ELF-1 (cell line): ENCODE data around the gene NBPF14.
"Not testable (repeated sequence)": the region's sequence is repeated elsewhere in the genome, so short reads cannot be mapped to it uniquely, and the experiment has no call there.

ENCODE experiments used
- DNase-seq: peaks from one replicate; pipeline ENCODE4 v3.0.0-alpha.2; 2016; ENCODE audit warnings: low read depth, low spot score

The NBPF14 gene, protein sequence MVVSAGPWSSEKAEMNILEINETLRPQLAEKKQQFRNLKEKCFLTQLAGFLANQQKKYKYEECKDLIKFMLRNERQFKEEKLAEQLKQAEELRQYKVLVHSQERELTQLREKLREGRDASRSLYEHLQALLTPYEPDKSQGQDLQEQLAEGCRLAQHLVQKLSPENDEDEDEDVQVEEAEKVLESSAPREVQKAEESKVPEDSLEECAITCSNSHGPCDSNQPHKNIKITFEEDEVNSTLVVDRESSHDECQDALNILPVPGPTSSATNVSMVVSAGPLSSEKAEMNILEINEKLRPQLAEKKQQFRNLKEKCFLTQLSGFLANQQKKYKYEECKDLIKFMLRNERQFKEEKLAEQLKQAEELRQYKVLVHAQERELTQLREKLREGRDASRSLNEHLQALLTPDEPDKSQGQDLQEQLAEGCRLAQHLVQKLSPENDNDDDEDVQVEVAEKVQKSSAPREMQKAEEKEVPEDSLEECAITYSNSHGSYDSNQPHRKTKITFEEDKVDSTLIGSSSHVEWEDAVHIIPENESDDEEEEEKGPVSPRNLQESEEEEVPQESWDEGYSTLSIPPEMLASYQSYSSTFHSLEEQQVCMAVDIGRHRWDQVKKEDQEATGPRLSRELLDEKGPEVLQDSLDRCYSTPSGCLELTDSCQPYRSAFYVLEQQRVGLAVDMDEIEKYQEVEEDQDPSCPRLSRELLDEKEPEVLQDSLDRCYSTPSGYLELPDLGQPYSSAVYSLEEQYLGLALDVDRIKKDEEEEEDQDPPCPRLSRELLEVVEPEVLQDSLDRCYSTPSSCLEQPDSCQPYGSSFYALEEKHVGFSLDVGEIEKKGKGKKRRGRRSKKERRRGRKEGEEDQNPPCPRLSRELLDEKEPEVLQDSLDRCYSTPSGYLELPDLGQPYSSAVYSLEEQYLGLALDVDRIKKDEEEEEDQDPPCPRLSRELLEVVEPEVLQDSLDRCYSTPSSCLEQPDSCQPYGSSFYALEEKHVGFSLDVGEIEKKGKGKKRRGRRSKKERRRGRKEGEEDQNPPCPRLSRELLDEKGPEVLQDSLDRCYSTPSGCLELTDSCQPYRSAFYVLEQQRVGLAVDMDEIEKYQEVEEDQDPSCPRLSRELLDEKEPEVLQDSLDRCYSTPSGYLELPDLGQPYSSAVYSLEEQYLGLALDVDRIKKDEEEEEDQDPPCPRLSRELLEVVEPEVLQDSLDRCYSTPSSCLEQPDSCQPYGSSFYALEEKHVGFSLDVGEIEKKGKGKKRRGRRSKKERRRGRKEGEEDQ (N-terminal part only)

DNA sequence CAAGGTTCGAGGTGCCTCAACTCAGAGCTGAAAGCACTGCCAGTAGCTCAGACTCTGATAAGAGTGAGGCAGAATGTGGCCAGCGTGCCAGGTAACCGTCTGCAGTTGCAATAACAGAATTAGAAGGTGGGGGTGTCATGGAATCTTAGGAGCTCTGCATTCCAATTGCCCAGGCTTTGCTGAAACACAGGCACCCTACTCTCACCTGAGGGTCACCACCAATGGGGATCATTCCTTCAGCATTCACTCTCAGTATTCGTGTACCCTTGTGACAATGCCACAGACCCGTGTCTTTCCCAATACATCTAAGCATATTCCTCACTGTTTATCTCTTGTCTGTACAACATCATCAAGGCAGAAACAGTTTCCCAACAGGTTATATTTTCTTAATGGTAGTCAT is at the start of gene NBPF14:
Gene NBPF14, minus strand, starts transcription at position 101 of the 400 bp plus-strand sequence. CDS start 294 bp downstream, outside the sequence.
- not testable (repeated sequence) for DNase-seq

DNA sequence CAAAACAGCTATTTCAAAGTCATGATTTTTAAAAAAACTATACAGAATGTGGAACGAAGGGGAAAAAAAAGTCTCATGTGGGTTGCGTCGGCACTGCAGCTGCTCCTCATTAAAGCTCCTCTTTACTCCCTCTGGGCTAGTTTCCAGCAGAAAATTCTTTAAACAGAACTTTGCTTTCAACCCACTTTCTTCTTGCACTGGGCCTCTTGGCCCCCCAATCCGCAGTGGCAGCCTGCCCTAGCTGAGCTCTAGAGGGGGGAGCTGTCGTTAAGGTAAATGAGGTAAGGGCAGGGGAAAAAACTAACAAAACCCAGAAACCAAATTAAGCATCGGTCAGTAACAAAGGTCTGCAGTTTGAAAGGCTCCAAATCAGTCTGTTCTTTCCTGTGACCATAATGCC is 29.6 kb upstream of the NBPF14 start:
- not testable (repeated sequence) for DNase-seq

DNA sequence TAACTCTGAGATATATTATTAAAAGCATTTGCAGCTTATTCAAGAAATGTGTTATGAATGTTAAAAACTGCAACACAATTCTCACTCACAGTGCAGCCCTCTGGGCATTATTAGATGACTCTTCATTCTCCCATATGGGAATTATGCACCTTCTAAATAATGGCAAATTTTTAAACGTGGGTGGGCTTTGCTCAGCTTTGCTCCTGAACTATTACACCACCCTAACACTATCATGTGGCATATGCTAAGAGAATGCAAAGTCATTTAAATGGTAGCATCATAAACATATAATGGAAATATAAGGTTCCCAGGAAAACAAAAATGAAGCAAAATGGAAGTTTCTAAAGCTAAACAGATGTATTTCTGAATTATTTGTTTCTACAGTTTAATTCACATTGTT is 22.4 kb upstream of the NBPF14 start:
- not testable (repeated sequence) for DNase-seq

DNA sequence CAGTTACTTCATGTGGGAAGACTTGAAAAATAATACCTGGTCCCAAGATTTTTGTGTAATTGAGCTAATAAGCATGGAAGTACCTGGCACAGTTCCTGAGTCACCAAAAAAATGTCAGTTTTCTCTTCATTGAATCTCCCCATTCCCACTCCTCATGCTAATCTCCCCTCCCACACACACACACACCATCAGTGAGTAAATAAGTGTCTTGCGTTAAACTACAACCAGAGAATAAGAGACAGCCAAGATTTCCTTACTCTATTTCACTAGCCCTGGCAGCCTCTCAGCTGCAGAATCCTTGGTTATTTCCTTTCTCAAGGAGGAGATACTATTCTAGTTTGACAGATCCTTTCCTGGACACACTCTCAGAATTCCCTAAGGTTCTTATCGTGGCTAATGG is 9.5 kb upstream of the NBPF14 start:
- DNase-seq = not testable (repeated sequence)

DNA sequence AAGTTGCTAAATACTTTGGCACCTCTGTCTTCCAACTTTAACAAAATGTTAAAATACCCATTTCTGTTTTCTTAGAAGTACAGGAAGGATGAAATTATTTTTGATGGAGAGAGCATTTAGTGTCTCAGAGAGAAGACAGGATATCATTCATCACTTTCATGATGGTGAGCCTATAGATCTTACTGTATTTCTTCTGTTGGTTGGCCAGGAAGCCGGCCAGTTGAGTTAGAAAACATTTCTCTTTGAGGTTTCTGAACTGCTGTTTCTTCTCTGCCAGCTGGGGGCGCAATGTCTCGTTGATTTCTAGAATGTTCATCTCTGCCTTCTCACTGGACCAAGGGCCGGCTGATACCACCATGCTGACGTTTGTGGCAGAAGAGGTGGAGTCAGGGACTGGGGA is 451 bp downstream of the NBPF14 start:
- DNase-seq = not testable (repeated sequence)

DNA sequence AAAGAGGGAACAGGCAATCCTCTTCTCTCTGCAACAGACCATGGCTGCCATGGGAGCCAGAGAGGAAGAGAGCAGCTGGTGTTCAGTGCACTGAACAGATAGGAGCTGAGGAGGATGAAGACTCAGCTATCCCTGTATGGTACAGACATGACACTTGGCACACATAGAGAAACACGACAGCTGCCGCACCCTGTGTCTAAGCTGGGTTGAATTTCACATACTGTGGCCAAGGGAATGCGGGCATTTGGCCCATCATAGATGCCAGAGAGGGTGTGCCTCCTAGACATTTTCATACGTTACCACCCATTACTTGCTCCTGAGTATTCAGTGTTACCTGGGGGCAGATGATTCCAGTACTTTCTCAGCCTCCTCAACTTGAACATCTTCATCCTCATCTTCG is 4.7 kb downstream of the NBPF14 start:
- not testable (repeated sequence) for DNase-seq

DNA sequence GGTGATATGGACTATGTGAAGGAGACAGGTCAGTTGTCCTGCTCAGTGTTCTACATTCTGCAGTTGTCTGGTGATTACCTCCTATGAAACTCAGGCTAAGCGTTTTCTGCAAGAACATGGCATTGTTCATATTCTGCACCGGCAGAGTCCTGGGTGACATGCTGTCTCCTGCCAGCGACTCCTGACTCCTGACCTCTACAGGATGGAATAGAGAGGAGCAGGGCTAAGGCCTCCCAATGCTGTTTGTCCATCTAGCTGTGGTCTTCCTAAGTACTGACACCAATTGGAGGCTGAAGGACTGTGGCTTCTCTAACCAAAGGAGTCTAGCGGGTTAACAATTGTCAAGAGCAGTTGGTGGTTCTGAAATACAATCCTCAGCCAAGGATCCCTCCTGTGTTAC is 63.7 kb downstream of the NBPF14 start:
- peak; percentile 3 for DNase-seq

DNA sequence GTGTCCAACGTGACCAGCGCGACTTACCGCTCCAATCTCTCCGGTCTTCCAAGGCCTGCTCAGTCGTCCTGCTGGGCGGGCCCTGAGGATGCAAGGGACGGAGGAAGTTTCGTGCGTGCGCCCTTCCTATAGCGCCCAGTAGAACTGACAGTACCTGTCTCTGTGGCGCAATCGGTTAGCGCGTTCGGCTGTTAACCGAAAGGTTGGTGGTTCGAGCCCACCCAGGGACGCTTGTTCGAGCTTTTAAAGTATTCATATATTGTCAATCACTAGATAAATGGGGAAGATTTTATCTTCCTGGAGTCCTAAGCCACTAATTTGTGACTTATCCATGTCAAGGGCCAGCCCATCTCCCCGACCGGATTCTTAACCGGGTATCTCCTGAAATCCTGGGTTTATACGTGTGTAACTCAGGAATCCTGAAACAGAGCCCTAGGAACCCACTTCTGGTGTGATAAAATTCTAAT is 66.7 kb downstream of the NBPF14 start:
- peak; percentile 81 for DNase-seq

DNA sequence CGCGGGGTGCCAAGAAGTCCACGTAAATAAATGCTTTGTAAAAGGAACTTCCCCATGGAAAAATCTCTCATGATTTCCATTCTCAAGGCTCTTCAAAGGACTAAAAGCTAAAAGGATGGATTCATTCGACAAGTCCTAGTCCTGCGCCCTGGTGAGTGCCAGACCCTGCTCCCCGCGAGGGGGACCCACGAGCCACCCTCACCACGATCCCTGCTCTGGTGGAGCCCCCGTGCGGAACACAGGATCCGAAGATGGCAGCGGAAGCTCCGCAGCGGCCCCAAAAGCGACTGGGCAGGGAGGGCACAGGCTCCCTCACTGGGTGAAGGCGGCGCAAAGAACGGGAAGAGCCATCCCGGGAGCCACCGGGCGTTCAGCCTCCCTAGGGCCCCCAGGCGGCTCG is 67.2 kb downstream of the NBPF14 start:
- DNase-seq = not testable (repeated sequence)

DNA sequence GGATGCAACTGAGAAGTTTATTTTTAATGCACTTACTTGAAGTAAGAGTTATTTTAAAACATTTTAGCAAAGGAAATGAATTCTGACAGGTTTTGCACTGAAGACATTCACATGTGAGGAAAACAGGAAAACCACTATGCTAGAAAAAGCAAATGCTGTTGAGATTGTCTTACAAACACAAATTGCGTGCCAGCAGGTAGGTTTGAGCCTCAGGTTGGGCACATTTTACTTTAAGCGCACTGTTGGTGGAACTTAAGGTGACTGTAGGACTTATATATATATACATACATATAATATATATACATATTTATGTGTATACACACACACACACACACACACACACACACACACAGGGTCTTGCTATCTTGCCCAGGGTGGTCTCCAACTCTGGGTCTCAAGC is 69.2 kb downstream of the NBPF14 start:
- not testable (repeated sequence) for DNase-seq

DNA sequence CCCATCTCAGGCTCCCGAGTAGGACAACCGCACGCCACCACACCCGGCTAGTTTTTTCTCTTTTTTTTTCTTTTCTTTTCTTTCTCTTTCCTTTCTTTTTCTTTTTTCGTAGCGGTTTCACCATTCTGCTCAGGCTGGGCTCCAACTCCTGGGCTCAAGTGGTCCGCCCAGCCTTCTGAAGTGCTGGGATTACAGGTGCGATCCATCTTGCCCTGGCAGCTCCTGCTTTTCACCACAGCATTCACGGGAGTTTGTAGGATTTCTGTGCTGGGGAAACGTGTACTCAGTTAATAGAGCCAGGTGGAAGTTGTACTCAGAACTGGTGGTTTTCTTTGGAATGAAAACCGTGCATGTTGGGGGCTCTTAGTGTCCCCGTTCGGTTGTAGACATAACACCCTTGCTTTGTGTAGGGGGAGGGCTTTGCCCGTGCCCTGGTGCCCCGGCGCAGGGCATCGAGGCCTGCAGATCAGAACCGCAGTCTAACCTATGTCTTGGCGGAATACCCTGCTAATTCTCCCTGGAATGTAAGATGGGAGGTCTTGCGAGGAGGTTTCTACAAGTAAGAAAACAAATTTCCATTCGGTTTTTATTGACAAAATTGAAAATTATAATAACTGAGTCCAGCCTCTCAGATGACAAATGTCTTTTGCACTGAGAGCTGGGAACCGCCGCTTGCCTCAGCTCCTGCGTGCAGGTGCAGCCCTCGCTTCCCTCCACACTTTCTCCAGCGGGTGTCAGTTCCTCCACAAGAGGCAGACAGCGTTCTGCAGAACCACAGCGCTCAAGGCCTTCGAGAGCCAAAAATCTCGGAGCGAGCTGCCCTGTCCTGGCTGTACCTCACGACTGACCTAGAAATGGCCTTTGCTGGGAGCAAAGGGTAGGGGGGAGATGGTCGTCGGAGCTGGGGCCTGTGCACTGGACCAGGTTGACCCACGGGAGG is 72.3 kb downstream of the NBPF14 start:
- not testable (repeated sequence) for DNase-seq

DNA sequence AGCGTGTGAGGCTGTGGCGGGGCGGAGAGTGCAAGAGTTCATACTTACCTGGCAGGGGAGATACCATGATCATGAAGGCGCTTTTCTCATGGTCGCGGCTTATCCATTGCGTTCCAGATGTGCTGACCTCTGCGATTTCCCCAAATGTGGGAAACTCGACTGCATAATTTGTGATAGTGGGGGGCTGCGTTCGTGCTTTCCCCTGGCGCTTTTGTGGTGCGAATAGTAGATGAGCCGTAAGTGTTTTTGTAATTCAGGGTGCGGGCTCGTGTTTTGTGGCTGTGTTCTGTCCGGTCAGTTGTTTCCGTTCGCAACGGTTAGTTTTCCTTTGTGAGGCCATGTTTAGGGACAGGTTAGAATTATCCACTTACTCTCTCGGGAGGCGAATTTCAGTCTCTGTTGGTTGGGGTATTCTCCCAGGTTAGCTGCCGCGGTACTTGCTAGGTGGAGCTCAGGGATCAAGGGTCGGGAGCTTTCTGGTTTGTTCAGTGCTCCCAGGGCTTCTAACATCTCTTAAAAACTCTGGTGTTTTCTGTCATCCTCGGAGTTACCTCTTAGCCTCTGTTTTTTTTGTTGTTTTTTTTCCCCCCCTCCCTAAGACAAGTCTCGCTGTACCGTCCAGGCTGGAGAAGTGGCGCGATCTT is 73.1 kb downstream of the NBPF14 start:
- peak; percentile 99 for DNase-seq

DNA sequence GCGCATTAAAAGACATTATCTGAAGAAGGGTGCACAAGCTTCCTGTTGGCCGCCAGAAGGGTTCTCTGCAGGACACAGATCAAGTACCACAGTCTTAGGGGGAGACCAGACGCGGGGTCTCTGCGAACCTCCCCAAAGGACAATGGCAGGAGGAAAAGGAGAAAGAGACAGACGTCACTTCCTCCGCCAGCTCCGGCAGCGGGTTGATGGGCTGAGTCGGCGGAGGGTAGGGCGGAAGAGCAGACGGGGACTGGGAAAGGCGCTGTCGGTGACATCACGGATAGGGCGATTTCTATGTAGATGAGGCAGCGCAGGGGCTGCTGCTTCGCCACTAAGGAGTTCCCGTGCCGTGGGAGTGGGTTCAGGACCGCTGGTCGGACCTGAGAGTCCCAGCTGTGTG is 73.7 kb downstream of the NBPF14 start:
- DNase-seq = peak; percentile 95

DNA sequence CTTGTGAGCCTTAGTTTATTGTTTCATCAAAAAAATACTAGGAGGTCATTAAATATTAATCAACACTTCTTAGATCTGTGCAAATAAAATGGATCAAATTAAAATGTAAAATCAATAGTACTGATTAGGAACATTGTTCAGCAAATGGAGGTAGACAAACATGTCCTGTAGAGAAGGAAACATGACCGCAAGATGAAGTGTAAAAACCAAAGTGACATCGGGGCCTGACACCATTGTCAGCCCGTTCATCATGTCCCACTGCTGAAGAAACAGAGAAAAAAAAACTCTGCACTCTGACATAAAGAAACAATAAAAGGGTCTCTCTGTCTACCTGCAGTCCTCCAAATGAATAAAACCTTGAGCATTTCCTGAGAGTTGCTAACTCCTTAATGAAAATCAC is 81.5 kb downstream of the NBPF14 start:
- not testable (repeated sequence) for DNase-seq

DNA sequence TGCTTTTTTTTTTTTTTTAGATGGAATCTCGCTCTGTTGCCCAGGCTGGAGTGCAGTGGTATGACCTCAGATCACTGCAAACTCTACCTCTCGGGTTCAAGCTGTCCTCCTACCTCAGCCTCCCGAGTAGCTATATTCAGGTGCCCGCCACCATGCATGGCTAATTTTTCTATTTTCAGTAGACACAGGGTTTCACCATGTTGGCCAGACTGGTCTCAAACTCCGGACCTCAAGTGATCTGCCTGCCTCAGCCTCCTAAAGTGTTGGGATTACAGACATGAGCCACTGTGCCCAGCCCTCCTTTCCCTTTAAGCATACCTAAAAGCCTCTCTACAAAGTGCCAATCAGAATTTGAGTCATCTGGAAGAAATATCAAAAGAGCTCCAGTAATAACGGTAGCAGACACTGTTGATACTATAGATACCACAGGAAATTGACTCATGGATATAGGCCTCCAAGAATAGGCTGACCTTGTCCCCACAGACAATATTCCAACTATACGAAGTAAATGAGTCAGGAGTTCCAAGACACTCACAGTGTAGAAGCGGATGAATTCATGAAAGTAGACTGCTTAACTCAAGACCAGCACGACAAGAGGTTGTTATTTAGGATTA is 83.1 kb downstream of the NBPF14 start:
- DNase-seq = not testable (repeated sequence)

DNA sequence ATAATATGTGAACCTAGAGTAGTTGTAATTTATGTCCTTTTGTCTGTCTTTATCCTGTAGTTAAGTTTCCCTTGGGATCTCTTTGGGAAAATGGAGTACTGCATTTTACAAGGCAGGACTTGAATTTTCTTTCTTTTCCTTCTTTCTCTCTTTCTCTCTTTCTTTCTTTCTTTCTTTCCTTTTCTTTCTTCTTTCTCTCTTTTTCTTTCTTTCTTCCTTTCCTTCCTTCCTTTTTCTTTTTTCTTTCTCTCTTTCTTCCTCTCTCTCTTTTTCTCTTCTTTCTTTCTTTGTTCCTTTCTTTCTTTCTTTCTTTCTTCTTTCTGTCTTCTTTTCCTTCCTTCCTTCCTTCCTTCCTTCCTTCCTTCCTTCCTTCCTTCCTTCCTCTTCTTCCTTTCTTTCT is 101.9 kb downstream of the NBPF14 start:
- DNase-seq = not testable (repeated sequence)

DNA sequence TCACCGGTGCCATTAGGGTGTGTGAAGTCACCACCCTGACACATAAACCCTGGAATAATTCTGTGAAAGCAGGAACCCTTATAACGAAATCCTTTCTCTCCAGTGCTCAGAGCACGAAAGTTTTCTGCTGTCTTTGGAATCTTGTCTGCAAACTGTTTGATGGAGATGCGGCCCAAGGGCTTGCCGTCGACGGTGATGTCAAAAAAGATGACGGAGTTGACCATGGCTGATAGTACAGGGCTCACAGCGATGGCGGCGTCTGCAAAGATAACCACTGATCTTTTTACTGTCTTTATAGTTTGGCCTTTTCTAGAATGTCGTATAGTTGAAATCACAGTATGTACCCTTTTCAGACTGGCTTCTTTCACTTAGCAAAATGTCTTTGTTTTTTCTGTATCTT is 112.8 kb downstream of the NBPF14 start, which contains the start of gene PPIAL4G:
Gene PPIAL4G, minus strand, starts transcription at position 274 of the 400 bp plus-strand sequence. Its CDS starts 50 bp downstream, at position 224.
- not testable (repeated sequence) for DNase-seq
